ENCODE data around the gene IGSF8.

- TF ChIP-seq EZH2 (IDR thresholded peaks at IDR 0.05; ENCODE audit: insufficient read depth, poor library complexity, severe bottlenecking) (no peak), EZH2phosphoT487 (IDR thresholded peaks at IDR 0.05; ENCODE audit: insufficient read depth, low read depth) (no peak)
These were observed 40.3 kb downstream of the IGSF8 start for GRCh38 chr1:160058087-160058486.

All from GM23248 (cell line).